Measurements from ENCODE around the gene ALPK1.

DNA sequence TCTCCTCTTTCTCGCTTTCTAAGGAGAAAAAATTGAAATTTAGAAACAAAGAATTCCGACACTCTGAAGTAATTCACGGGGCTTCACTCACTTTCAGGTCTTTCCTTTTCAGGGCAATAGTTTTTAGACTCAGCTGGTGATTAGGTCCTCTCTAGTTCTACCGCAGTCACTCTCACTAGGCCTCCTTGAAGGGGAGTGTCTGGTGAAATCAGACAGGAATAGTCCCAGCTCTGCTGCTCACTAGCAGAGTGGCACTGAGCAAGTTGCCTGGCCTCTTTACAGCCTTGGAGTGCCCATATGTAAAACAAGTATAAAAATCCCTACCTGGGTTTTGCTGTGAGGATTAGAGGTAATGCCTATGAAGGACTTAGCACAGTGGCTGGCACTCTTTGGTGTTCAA lies 154.7 kb downstream of the ALPK1 start:
- TF ChIP-seq, protein P1, sequence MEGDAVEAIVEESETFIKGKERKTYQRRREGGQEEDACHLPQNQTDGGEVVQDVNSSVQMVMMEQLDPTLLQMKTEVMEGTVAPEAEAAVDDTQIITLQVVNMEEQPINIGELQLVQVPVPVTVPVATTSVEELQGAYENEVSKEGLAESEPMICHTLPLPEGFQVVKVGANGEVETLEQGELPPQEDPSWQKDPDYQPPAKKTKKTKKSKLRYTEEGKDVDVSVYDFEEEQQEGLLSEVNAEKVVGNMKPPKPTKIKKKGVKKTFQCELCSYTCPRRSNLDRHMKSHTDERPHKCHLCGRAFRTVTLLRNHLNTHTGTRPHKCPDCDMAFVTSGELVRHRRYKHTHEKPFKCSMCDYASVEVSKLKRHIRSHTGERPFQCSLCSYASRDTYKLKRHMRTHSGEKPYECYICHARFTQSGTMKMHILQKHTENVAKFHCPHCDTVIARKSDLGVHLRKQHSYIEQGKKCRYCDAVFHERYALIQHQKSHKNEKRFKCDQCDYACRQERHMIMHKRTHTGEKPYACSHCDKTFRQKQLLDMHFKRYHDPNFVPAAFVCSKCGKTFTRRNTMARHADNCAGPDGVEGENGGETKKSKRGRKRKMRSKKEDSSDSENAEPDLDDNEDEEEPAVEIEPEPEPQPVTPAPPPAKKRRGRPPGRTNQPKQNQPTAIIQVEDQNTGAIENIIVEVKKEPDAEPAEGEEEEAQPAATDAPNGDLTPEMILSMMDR (conservative IDR thresholded peaks at IDR 0.05; ENCODE audit: low read length): no peak
- TF ChIP-seq EZH2phosphoT487 (IDR thresholded peaks at IDR 0.05; ENCODE audit: borderline replicate concordance, low read depth, low read length): no peak
